HEK293 (cell line): ENCODE measurements around the gene ADAMTSL3.

ENCODE experiments used
- CTCF ChIA-PET: fragments of 350-600 bp; formaldehyde crosslinking; extraction: SDS; loops from one replicate; lab custom pipeline; 2021; ENCODE audit warnings: antibody characterized with exemption; lab: Yijun Ruan, JAX
- POLR2A ChIA-PET: fragments of 300-600 bp; formaldehyde crosslinking; extraction: SDS; loops from one replicate; lab custom pipeline; 2020; ENCODE audit warnings: antibody characterized with exemption, inconsistent platforms; lab: Yijun Ruan, JAX
- H3K27ac ChIP-seq: fragments of 200-500 bp; sonication (Bioruptor generic); 2 replicates; pipeline ENCODE4 v1.5.1; 2014; ENCODE audit warnings: low read depth, low read length, control low read depth, inconsistent platforms; ENCODE audit errors: extremely low read depth
- H3K36me3 ChIP-seq, 2 experiments: fragments of 200-500 bp in 1 of 2; sonication (Bioruptor generic) in 1 of 2; 1 replicate in 1 of 2; 2 replicates in 1 of 2; pipeline ENCODE4 v1.5.1; 2014 to 2017; ENCODE audit warnings: inconsistent platforms in 2 of 2, low read length in 2 of 2; ENCODE audit not compliant: control insufficient read depth in 2 of 2, insufficient read depth in 1 of 2
- H3K4me1 ChIP-seq: fragments of 200-500 bp; sonication (Bioruptor generic); 2 replicates; pipeline ENCODE4 v1.5.1; 2014; ENCODE audit warnings: mild to moderate bottlenecking, low read length, inconsistent platforms; ENCODE audit not compliant: control insufficient read depth, insufficient read depth
- H3K4me3 ChIP-seq: 2 replicates; pipeline ENCODE4 v1.5.1; 2011; ENCODE audit warnings: low read depth, mild to moderate bottlenecking, control low read depth, low read length, moderate library complexity
- H3K9me3 ChIP-seq: fragments of 200-500 bp; sonication (Bioruptor generic); 2 replicates; pipeline ENCODE4 v1.5.1; 2014; ENCODE audit warnings: low read depth, low read length, inconsistent platforms; ENCODE audit not compliant: control insufficient read depth, insufficient read depth
- EGR2 ChIP-seq: fragments of 450-650 bp; formaldehyde crosslinking; IDR thresholded peaks from 2 replicates; pipeline ENCODE4 v1.5.1; 2016; ENCODE audit warnings: low read depth, missing biosample characterization, missing genetic modification characterization
- IKZF3 ChIP-seq: fragments of 450-650 bp; IDR thresholded peaks from 2 replicates; pipeline ENCODE4 v1.5.0; 2018; ENCODE audit warnings: missing biosample characterization, mild to moderate bottlenecking, missing genetic modification characterization, moderate library complexity
- KLF10 ChIP-seq: fragments of 450-650 bp; IDR thresholded peaks from 2 replicates; pipeline ENCODE4 v1.5.1; 2018; ENCODE audit warnings: missing biosample characterization, mild to moderate bottlenecking, missing genetic modification characterization
- KLF16 ChIP-seq: fragments of 450-650 bp; formaldehyde crosslinking; IDR thresholded peaks from 2 replicates; pipeline ENCODE4 v1.5.1; 2017; ENCODE audit warnings: missing biosample characterization, missing genetic modification characterization
- MEIS1 ChIP-seq: sonication (generic); formaldehyde crosslinking; IDR thresholded peaks from 2 replicates; pipeline ENCODE4 v1.8.1; 2022; ENCODE audit warnings: missing genetic modification reagents, mild to moderate bottlenecking, borderline replicate concordance
- ZFP41 ChIP-seq: fragments of 450-650 bp; formaldehyde crosslinking; IDR thresholded peaks from 2 replicates; pipeline ENCODE4 v1.5.1; 2016; ENCODE audit warnings: missing biosample characterization, missing genetic modification characterization, borderline replicate concordance
- ZNF112 ChIP-seq: fragments of 450-650 bp; formaldehyde crosslinking; IDR thresholded peaks from 2 replicates; pipeline ENCODE4 v1.5.0; 2017; ENCODE audit warnings: missing biosample characterization, missing genetic modification characterization
- ZNF114 ChIP-seq: fragments of 450-650 bp; formaldehyde crosslinking; IDR thresholded peaks from 2 replicates; pipeline ENCODE4 v1.5.0; 2017; ENCODE audit warnings: missing biosample characterization, missing genetic modification characterization
- ZNF132 ChIP-seq: fragments of 450-650 bp; formaldehyde crosslinking; IDR thresholded peaks from 2 replicates; pipeline ENCODE4 v1.5.1; 2017; ENCODE audit warnings: missing biosample characterization, missing genetic modification characterization, borderline replicate concordance
- ZNF133 ChIP-seq: fragments of 450-650 bp; formaldehyde crosslinking; IDR thresholded peaks from 2 replicates; pipeline ENCODE4 v1.5.1; 2016; ENCODE audit warnings: missing biosample characterization, missing genetic modification characterization
- ZNF169 ChIP-seq: fragments of 450-650 bp; formaldehyde crosslinking; IDR thresholded peaks from 2 replicates; pipeline ENCODE4 v1.5.1; 2016; ENCODE audit warnings: missing biosample characterization, missing genetic modification characterization
- ZNF473 ChIP-seq: fragments of 450-650 bp; formaldehyde crosslinking; IDR thresholded peaks from 2 replicates; pipeline ENCODE4 v1.5.1; 2017; ENCODE audit warnings: missing biosample characterization, missing genetic modification characterization
- ZNF530 ChIP-seq: fragments of 450-650 bp; formaldehyde crosslinking; IDR thresholded peaks from 2 replicates; pipeline ENCODE4 v1.5.1; 2016; ENCODE audit warnings: low read depth, missing biosample characterization, missing genetic modification characterization
- ZNF555 ChIP-seq: fragments of 450-650 bp; formaldehyde crosslinking; conservative IDR thresholded peaks from 2 replicates; pipeline ENCODE4 v1.5.1; 2017; ENCODE audit warnings: missing biosample characterization, mild to moderate bottlenecking, missing genetic modification characterization, inconsistent platforms
- ZNF558 ChIP-seq: fragments of 450-650 bp; formaldehyde crosslinking; IDR thresholded peaks from 2 replicates; pipeline ENCODE4 v1.5.1; 2016; ENCODE audit warnings: missing biosample characterization, missing genetic modification characterization
- ZNF629 ChIP-seq: fragments of 450-650 bp; formaldehyde crosslinking; IDR thresholded peaks from 2 replicates; pipeline ENCODE4 v1.5.1; 2017; ENCODE audit warnings: missing biosample characterization, missing genetic modification characterization
- ZNF654 ChIP-seq: fragments of 450-650 bp; formaldehyde crosslinking; IDR thresholded peaks from 2 replicates; pipeline ENCODE4 v1.5.1; 2016; ENCODE audit warnings: low read depth, missing biosample characterization, missing genetic modification characterization
- ZNF707 ChIP-seq: fragments of 450-650 bp; formaldehyde crosslinking; IDR thresholded peaks from 2 replicates; pipeline ENCODE4 v1.5.1; 2016; ENCODE audit warnings: missing biosample characterization, missing genetic modification characterization
- ZNF791 ChIP-seq: fragments of 450-650 bp; formaldehyde crosslinking; IDR thresholded peaks from 2 replicates; pipeline ENCODE4 v1.5.1; 2016; ENCODE audit warnings: missing biosample characterization, missing genetic modification characterization
- ZSCAN16 ChIP-seq: fragments of 450-650 bp; formaldehyde crosslinking; IDR thresholded peaks from 2 replicates; pipeline ENCODE4 v1.5.1; 2016; ENCODE audit warnings: missing biosample characterization, missing genetic modification characterization
- TF ChIP-seq, protein P1 (sequence below): fragments of 450-650 bp; IDR thresholded peaks from 2 replicates; pipeline ENCODE4 v1.5.1; 2018; ENCODE audit warnings: missing biosample characterization, mild to moderate bottlenecking, missing genetic modification characterization
- TF ChIP-seq, protein P2 (sequence below): fragments of 450-650 bp; formaldehyde crosslinking; IDR thresholded peaks from 2 replicates; pipeline ENCODE4 v1.5.1; 2016; ENCODE audit warnings: missing biosample characterization, missing genetic modification characterization
- TF ChIP-seq, protein P3 (sequence below): fragments of 450-650 bp; formaldehyde crosslinking; IDR thresholded peaks from 2 replicates; pipeline ENCODE4 v1.5.1; 2016; ENCODE audit warnings: missing biosample characterization, missing genetic modification characterization
- TF ChIP-seq, protein P4 (sequence below): fragments of 450-650 bp; formaldehyde crosslinking; IDR thresholded peaks from 2 replicates; pipeline ENCODE4 v1.5.1; 2016; ENCODE audit warnings: missing biosample characterization, missing genetic modification characterization, borderline replicate concordance
- TF ChIP-seq, protein P5 (sequence below): fragments of 450-650 bp; formaldehyde crosslinking; IDR thresholded peaks from 2 replicates; pipeline ENCODE4 v1.5.1; 2016; ENCODE audit warnings: missing biosample characterization, missing genetic modification characterization

Gene ADAMTSL3

DNA sequence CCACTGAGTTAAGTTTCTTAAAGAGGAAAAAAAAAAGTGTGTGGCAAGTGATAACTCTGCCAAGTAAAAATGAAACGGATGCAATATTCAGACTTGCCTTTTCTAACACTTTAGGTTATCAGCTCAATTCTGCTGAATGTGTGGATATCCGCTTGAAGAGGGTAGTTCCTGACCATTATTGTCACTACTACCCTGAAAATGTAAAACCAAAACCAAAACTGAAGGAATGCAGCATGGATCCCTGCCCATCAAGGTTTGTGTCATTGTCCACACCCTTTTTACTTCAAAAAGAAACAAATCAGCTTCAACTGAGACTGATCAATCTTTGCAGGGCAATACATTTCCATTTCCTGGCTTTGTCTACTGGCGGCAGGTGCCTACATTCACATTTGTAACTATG is 236.1 kb downstream of the ADAMTSL3 start:
- POLR2A ChIA-PET: no interaction called here
- H3K36me3 ChIP-seq: no peaks in the 10 kb centered on the region
- H3K4me3 ChIP-seq: no peak overlapping the region
- no peaks in the 10 kb centered on the region for H3K9me3 ChIP-seq
- TF ChIP-seq ZNF132 (tag by site-specific recombination) (no peak), ZFP41 (tag by site-specific recombination) (no peak), KLF10 (tag by site-specific recombination) (no peak), ZNF555 (no peak), ZNF791 (tag by site-specific recombination) (no peak), ZNF629 (no peak), ZNF530 (tag by site-specific recombination) (no peak), ZSCAN16 (tag by site-specific recombination) (no peak), ZNF707 (tag by site-specific recombination) (no peak), IKZF3 (no peak), EGR2 (tag by site-specific recombination) (no peak), ZNF133 (no peak), ZNF654 (tag by site-specific recombination) (no peak), ZNF558 (no peak)
- TF ChIP-seq, protein P1, sequence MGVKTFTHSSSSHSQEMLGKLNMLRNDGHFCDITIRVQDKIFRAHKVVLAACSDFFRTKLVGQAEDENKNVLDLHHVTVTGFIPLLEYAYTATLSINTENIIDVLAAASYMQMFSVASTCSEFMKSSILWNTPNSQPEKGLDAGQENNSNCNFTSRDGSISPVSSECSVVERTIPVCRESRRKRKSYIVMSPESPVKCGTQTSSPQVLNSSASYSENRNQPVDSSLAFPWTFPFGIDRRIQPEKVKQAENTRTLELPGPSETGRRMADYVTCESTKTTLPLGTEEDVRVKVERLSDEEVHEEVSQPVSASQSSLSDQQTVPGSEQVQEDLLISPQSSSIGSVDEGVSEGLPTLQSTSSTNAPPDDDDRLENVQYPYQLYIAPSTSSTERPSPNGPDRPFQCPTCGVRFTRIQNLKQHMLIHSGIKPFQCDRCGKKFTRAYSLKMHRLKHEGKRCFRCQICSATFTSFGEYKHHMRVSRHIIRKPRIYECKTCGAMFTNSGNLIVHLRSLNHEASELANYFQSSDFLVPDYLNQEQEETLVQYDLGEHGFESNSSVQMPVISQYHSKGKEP (tag by site-specific recombination): no peak
- TF ChIP-seq, all 188 proteins: peak for 0
- CTCF ChIA-PET: interaction anchor here (0.7 kb wide), 1 partner anchor 327 kb away, joined by 4 read pairs; no protein-coding TSS in a partner anchor
- H3K4me1 ChIP-seq: no peaks in the 10 kb centered on the region
- H3K27ac ChIP-seq: no peak overlapping the region

DNA sequence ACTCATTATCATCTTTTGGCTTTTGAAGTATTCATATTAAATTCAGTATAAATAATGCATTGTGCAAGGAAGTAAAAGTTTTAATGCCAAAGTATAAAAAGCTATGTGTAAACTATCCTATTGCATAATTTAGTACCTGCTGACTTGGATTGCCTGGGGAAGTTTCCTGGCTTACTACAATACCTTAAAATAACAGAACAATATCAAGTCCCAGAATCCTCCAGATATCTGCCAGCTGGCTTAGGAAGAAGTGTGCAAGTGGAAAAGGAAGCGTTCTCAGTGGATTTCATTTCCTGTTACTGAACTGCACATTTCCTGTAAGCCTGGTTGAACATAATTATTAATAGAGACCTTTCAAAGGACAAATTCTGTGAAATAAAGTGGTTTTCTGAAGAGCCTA is 236.7 kb downstream of the ADAMTSL3 start:
- ChIA-PET POLR2A (no interaction called here), CTCF (no interaction called here)
- Histone ChIP-seq H3K9me3 (no peaks in the 10 kb centered on the region), H3K4me3 (no peak overlapping the region), H3K27ac (no peak overlapping the region), H3K4me1 (no peaks in the 10 kb centered on the region), H3K36me3 (no peaks in the 10 kb centered on the region)
- TF ChIP-seq, protein P2, sequence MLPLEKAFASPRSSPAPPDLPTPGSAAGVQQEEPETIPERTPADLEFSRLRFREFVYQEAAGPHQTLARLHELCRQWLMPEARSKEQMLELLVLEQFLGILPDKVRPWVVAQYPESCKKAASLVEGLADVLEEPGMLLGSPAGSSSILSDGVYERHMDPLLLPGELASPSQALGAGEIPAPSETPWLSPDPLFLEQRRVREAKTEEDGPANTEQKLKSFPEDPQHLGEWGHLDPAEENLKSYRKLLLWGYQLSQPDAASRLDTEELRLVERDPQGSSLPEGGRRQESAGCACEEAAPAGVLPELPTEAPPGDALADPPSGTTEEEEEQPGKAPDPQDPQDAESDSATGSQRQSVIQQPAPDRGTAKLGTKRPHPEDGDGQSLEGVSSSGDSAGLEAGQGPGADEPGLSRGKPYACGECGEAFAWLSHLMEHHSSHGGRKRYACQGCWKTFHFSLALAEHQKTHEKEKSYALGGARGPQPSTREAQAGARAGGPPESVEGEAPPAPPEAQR (tag by site-specific recombination): no peak
- no peak for TF ChIP-seq KLF16 (tag by site-specific recombination)
- no peak for TF ChIP-seq ZNF112 (tag by site-specific recombination)
- no peak for TF ChIP-seq ZNF473 (tag by site-specific recombination)
- no peak for TF ChIP-seq ZNF114 (tag by site-specific recombination)
- TF ChIP-seq ZNF169 (tag by site-specific recombination): no peak
- TF ChIP-seq, protein P3, sequence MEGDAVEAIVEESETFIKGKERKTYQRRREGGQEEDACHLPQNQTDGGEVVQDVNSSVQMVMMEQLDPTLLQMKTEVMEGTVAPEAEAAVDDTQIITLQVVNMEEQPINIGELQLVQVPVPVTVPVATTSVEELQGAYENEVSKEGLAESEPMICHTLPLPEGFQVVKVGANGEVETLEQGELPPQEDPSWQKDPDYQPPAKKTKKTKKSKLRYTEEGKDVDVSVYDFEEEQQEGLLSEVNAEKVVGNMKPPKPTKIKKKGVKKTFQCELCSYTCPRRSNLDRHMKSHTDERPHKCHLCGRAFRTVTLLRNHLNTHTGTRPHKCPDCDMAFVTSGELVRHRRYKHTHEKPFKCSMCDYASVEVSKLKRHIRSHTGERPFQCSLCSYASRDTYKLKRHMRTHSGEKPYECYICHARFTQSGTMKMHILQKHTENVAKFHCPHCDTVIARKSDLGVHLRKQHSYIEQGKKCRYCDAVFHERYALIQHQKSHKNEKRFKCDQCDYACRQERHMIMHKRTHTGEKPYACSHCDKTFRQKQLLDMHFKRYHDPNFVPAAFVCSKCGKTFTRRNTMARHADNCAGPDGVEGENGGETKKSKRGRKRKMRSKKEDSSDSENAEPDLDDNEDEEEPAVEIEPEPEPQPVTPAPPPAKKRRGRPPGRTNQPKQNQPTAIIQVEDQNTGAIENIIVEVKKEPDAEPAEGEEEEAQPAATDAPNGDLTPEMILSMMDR: no peak
- TF ChIP-seq, protein P4, sequence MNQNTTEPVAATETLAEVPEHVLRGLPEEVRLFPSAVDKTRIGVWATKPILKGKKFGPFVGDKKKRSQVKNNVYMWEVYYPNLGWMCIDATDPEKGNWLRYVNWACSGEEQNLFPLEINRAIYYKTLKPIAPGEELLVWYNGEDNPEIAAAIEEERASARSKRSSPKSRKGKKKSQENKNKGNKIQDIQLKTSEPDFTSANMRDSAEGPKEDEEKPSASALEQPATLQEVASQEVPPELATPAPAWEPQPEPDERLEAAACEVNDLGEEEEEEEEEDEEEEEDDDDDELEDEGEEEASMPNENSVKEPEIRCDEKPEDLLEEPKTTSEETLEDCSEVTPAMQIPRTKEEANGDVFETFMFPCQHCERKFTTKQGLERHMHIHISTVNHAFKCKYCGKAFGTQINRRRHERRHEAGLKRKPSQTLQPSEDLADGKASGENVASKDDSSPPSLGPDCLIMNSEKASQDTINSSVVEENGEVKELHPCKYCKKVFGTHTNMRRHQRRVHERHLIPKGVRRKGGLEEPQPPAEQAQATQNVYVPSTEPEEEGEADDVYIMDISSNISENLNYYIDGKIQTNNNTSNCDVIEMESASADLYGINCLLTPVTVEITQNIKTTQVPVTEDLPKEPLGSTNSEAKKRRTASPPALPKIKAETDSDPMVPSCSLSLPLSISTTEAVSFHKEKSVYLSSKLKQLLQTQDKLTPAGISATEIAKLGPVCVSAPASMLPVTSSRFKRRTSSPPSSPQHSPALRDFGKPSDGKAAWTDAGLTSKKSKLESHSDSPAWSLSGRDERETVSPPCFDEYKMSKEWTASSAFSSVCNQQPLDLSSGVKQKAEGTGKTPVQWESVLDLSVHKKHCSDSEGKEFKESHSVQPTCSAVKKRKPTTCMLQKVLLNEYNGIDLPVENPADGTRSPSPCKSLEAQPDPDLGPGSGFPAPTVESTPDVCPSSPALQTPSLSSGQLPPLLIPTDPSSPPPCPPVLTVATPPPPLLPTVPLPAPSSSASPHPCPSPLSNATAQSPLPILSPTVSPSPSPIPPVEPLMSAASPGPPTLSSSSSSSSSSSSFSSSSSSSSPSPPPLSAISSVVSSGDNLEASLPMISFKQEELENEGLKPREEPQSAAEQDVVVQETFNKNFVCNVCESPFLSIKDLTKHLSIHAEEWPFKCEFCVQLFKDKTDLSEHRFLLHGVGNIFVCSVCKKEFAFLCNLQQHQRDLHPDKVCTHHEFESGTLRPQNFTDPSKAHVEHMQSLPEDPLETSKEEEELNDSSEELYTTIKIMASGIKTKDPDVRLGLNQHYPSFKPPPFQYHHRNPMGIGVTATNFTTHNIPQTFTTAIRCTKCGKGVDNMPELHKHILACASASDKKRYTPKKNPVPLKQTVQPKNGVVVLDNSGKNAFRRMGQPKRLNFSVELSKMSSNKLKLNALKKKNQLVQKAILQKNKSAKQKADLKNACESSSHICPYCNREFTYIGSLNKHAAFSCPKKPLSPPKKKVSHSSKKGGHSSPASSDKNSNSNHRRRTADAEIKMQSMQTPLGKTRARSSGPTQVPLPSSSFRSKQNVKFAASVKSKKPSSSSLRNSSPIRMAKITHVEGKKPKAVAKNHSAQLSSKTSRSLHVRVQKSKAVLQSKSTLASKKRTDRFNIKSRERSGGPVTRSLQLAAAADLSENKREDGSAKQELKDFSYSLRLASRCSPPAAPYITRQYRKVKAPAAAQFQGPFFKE (tag by site-specific recombination): no peak
- no peak for TF ChIP-seq MEIS1 (CRISPR knock-in tag)
- TF ChIP-seq, protein P5, sequence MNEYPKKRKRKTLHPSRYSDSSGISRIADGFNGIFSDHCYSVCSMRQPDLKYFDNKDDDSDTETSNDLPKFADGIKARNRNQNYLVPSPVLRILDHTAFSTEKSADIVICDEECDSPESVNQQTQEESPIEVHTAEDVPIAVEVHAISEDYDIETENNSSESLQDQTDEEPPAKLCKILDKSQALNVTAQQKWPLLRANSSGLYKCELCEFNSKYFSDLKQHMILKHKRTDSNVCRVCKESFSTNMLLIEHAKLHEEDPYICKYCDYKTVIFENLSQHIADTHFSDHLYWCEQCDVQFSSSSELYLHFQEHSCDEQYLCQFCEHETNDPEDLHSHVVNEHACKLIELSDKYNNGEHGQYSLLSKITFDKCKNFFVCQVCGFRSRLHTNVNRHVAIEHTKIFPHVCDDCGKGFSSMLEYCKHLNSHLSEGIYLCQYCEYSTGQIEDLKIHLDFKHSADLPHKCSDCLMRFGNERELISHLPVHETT: no peak
